ENCODE results near the gene DNAJB1.

DNAJB1 gene

GRCh38 chr19:14495672-14496028, 22.5 kb downstream of the DNAJB1 start:
- no peak for DNase-seq

DNA sequence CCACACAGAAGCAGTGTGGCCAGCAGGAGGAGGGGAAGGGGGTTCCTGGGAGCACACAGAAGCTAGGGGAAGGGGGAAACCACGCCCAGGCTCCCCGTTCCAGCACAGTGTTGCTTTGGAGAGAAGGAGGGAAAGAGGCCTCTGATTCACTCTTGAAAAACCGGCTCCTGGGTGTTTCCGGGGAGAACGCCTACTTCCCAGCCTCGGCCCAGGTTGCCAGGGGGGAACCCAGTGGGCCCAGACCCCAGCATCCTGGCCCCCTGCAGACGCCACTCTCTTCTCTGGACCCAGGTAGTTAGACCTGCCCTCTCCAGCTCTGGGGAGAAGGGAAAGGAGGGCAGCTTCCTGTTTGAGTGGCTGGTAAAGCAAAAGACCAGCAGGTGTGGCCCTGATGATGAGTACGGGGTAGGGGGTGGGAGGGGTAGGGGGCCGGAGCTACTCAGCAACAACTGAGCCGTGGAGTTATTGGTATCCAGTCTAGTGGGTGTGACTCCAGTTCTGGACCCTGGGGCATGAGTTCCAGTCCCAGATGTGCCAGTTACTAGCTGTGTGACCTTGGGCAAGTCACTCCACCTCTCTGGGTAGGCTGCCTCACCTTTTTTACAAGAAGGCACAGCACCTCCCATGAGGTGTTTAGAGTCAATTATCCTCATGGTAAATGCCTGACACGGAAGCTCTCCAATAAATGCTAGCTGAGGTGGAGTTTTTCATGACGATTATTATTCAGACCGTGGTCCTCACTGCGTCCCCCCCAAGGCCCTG, 23.1 kb downstream of the DNAJB1 start:
- no peak for DNase-seq

DNA sequence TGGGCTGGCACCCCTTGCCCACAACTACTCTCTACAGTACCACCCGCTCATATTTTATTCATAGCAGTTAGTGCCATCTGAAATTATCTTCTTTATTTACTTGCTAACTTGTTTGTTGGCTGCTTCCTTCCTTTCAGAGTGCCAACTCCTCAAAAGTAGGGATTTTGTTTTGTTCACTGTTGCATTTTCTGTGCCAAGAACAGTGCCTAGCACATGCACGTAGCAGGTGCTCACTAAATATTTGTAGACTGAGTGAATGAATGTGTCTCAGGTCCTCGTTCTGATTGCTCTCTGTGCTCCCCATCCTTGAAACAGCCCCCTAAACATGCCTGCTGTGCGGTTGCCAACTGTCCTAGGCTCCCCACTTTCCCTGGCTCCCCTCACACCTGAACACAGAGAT, 23.8 kb downstream of the DNAJB1 start:
- DNase-seq, result no peak

DNA sequence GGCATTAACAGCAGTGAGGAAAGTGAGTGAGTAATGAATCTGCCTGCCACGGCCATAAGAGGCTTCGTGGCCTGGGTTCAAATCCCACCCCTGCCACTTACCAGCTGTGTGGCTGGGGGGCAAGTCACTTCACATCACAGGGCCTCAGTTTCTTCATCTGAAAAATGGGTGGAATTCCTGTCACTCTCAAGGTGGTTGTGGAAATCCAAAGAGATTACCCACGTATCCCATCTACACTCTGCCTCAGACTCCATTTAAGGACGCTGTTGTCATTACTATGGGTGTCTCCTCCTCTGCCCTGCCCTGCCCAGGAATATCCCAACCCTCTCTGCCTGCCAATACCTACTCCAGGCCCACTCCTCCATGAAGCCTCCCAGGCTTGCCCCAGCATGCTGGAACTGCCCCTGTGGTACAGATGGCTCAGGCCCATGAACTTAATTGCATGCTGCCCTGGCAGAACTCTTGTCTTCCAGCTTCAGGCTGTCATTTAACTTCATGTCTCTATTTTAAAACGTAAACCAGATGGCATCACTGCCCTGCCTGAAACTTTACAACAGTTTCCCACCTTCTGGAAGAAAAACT, 25.4 kb downstream of the DNAJB1 start:
- DNase-seq, result no peak

DNA sequence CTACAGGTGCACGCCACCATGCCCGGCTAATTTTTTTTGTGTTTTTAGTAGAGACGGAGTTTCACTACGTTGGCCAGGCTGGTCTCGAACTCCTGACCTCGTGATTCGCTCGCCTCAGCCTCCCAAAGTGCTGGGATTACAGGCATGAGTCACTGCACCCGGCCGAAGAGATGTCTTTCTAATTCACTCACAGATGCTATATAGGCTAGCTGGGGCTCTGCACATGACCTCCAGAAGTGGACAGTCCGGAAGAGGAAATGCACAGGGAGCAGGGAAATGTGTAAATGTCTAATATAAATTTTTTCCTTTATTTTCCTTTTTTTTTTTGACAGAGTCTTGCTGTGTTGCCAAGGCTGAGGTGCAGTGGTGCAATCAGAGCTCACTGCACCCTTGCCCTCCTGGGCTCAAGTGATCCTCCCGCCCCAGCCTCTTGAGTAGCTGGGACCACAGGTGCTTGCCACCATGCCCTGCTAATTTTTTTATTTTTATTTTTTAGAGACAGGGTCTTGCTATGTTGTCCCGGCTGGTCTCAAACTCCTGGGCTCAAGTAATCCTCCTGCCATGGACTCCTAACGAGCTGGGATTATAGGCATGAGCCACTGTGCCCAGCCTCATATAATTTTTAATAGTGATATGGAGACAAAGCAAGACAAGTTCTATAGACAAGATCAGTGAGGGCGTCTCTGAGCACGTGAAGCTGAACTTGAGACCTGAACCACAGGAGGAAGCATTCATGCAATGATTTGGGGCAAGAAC, 30.6 kb downstream of the DNAJB1 start:
- DNase-seq, result no peak

DNA sequence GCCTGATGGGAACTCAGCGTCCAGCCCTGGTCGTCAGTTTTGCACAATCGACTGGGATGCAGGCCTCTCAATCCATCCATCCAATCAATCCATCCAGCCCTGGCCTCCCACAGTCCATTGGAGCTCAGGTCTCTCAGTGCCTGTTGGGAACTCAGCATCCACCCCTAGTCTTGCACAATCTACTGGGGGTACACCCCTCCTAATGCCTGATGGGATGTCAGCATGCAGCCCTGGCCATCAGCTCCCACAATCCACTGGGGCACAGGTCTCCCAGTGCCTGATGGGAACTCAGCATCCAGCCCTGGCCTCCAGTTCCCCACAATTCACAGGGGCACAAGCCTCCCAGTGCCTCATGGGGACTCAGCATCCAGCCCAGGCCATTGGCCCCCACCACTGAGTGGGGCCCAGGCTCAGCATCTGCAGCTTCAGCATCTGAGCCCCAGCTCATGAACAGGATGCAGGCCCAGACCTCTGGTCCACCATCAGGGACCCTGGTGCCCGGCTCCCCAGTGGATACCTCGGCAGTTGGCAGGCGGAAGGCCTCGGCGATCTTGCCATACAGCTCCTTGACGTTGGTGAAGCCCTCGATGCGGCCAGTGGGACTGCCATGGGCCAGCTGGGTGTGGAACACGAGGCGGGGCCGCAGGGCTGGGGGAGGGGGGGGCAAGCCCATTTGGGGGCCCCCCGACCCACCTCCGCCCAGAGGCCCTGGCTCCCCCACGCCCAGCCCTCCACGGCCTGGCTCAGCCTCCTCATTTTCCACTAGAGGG, 35.8 kb downstream of the DNAJB1 start:
- DNase-seq, result no peak

- DNase-seq, result no peak
Observed at GRCh38 chr19:14480700-14481079, 37.5 kb downstream of the DNAJB1 start.

GRCh38 chr19:14479975-14480699, 38.1 kb downstream of the DNAJB1 start:
- DNase-seq, result peak in 1 of 2 experiments; percentile 34

DNA sequence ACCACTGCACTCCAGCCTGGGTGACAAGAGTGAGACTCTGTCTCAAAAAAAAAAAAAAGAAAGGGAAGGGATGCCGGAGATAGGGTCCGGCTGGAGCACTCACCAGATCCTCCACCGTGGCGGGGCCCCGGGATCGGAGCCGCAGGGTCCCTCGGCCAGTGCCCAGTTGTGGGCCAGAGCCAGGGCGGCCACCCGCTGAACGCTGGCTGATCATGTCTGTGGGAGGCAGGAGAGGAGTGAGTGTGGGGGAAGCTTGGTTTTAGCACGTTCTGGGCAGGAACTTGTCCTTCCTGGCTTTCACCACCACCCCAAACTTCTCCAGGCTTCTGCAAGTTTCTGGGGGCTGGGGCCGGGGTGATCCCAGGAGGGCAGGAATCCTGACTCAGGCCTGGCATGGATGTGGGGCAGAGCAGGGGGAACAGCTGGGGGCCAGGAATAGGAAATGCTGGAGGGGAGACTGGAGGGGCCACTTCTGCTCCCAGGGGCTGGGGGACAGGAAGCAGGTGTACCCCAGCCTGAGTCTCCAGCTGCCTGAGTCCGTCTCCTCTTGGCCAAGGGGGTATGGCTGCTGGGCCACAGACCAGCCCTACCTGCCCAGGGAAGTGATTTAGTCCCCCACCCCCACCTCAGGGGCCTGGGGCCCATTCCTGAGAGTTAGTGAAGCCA, 38.8 kb downstream of the DNAJB1 start:
- no peak for DNase-seq

DNA sequence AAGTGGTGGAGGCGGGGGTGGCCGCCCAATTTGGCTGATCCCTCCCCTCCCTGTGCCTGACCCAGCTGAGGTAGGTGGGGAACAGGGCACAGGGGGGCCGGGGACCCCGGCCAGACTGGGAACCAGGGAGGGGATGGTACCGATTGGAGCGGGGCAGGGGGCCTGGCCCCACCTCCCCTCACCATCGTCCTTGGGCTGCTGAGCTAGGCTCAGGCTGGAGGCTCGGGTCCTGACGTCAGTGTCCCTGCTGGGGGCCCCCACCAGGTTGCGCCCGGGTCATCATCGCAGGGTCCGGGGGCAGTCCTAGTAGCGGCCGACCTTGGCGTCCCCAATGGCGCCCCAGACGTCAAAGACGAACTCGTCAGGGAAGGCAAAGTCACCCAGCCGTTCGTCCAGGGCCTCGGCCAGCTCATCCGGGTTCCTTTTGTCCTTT, 40.1 kb downstream of the DNAJB1 start:
- no peak for DNase-seq

DNA sequence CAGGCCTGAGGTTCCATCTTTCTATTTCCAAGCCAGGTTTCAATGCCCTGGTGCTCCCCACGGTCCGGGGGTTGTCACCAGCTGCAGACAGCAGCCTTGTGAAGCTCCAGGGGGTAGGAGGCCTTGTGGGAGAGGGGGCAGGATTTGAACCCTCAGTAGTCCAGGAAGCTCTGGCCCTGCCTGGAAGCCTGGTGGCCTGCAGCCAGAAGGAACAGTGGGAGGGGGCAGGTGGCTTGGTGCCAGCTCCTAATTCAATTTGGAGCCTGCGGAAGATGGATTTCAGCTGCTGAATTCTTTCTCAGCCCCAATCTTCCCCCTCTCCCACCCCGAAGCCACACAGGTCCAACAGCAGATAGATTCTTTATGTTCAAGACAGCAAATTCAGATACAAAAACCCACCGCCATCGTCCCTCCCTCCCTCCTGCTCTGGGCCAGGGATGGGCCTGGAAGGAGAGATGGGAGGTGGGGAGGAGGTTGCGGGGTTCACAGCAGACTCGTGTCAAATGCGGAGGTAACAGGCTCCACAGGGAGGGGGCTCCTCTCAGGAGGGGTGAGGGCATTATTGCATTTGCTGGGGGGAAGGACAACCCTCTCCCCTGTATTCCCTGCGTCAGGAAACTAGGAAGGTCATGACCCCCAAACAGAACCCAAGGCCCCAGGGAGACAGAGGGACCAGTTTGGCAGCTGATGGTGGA, 40.6 kb downstream of the DNAJB1 start:
- DNase-seq, result no peak

DNA sequence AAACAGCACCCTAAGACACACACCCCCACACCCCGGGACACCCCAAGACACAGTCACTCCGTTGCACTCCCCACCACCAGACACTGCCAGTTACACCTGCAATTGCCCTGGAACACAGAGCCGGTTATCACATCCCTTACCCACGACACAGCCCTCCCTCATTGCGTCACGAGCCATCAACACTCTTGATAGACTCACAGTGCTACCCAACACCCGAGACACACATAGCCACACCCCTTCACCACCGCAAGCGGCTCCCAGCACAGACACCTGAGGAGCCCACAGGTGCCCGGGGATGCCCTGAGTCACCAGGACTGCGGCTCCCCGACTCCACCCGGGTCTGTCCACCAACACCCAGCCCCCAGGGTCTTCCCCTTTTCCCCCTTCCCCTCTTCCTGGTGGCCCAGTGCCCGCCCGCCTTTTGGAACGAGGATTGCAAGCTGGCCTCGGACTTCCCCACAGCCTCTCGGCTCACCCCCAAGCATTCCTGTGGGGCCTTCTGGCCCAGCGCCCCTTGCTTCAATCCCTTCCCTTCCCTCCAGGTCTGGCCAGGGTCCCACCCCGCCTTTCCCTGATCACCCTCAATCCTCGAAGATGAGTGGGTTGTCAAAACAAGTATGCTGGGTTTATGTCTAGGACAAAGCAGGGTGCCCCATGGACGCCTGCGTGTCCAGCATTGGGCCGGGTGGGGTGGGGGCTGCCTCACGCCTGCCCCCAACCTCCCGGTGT, 41.4 kb downstream of the DNAJB1 start:
- no peak for DNase-seq

- no peak for DNase-seq
Observed at GRCh38 chr19:14476327-14476672, 41.9 kb downstream of the DNAJB1 start.

DNA sequence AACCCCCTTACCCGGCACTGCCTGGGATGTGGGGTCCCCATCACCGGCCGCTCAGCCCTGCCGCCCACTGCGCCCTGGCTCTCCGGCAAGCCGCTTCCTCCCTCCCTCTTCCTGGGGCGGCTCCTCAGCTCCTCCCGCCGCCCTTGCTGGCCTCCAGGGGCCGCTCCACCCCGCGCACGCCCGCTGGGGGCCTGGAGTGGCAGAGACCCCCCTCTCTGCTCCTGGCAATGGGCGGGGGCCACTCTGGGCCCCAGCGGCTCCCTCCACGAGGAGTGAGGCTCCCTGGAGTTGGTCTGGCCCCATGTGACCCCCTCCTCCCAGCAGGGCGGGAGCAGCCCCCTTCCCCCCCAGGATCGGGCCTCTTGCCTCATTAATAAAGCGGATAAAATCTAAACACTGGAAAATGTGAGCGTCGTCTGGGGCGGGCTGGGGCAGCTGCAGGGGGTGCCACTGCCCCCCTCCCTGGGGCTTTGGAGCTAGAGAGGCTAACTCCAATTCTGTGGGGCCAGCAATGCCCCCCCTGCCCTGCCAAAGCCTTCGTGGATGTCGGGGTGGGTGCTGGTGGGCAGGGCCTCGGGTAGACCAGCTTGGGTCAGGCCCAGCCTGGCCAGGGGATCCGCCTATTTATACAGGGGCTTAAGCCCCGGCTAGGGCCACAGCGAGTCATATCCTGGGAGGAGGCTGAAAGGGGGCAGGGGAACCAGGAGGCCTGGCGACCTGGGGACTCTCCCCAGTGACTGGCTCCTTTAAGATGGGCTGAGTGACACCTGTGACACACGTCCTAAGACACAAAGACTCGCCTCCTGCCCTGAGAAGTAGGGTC, 42.7 kb downstream of the DNAJB1 start, which contains the start of gene PTGER1:
PTGER1 (minus strand) TSS at position 104 of the 823 bp plus-strand sequence. CDS start 1,034 bp downstream, outside the sequence.
- DNase-seq, result peak in 1 of 2 experiments; percentile 29

DNA sequence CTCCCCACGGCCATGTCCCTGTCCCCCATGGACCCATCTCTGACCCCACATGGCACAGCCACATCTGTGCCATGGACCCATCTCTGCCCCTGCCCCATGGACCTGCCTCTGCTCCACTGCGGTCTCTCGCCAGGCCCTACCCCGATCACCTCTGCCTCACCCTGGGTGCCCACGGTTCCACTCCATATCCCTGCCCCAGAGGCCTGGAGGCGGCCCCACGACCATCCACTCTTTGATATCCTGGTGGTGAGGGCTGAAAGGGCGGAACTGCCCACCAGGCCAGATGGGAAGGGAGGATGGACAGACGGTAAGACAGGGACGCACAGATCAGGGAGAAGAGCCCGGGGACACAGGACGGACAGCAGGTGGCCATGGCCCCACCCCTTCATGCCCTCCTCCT, 43.4 kb downstream of the DNAJB1 start:
- no peak for DNase-seq

- peak in 1 of 2 experiments; percentile 26 for DNase-seq
Observed at GRCh38 chr19:14473978-14474578, 44.1 kb downstream of the DNAJB1 start.

- peak in 1 of 2 experiments; percentile 30 for DNase-seq
Observed at GRCh38 chr19:14473073-14473977, 44.9 kb downstream of the DNAJB1 start.
